Neuronal stem cell (in vitro differentiated cells): ENCODE results near the gene ARL2.
"Not testable (repeated sequence)": the region's sequence is repeated elsewhere in the genome, so short reads cannot be mapped to it uniquely, and the experiment has no call there.

Source experiments
- DNase-seq: peaks from one replicate; pipeline ENCODE4 v3.0.0-alpha.2; 2013; ENCODE audit warnings: low spot score
- H2AFZ ChIP-seq: one replicate; pipeline ENCODE4 v1.6.1; 2013; ENCODE audit warnings: mild to moderate bottlenecking, low read length, inconsistent platforms
- H2AK5ac ChIP-seq: 2 replicates; pipeline ENCODE4 v1.6.1; 2013; ENCODE audit warnings: low read depth, mild to moderate bottlenecking, inconsistent platforms, low read length, moderate library complexity, mixed read lengths
- H2BK120ac ChIP-seq: 2 replicates; pipeline ENCODE4 v1.6.1; 2013; ENCODE audit warnings: low read depth, mild to moderate bottlenecking, inconsistent platforms, low read length, moderate library complexity, mixed read lengths
- H2BK12ac ChIP-seq: one replicate; pipeline ENCODE4 v1.6.1; 2013; ENCODE audit warnings: low read length, inconsistent platforms
- H2BK15ac ChIP-seq: 2 replicates; pipeline ENCODE4 v1.6.1; 2013; ENCODE audit warnings: mild to moderate bottlenecking, low read length, inconsistent platforms, mixed read lengths
- H2BK5ac ChIP-seq: one replicate; pipeline ENCODE4 v1.6.1; 2013; ENCODE audit warnings: inconsistent platforms, mild to moderate bottlenecking, low read length, moderate library complexity
- H3K14ac ChIP-seq: one replicate; pipeline ENCODE4 v1.6.1; 2013; ENCODE audit warnings: low read length, inconsistent platforms
- H3K18ac ChIP-seq: 2 replicates; pipeline ENCODE4 v1.6.1; 2013; ENCODE audit warnings: low read length, inconsistent platforms
- H3K23ac ChIP-seq: 2 replicates; pipeline ENCODE4 v1.6.1; 2013; ENCODE audit warnings: low read depth, mild to moderate bottlenecking, mixed read lengths, low read length, inconsistent platforms; ENCODE audit not compliant: poor library complexity
- H3K27ac ChIP-seq: replicated peaks from 3 replicates; pipeline ENCODE4 v1.5.1; 2013; ENCODE audit warnings: low read length, inconsistent platforms
- H3K27me3 ChIP-seq, 3 experiments: 2 replicates each; pipeline ENCODE4 v1.6.1; 2013; ENCODE audit warnings: low read length in 3 of 3, mild to moderate bottlenecking in 2 of 3, inconsistent platforms in 1 of 3, low read depth in 1 of 3, mixed read lengths in 1 of 3, moderate library complexity in 1 of 3; ENCODE audit not compliant: control insufficient read depth in 3 of 3, insufficient read depth in 3 of 3
- H3K36me3 ChIP-seq, 2 donors: replicated peaks in 1 of 2; 2 replicates each; pipeline ENCODE4 v1.6.1; 2013; ENCODE audit warnings: low read length in 2 of 2; ENCODE audit not compliant: control insufficient read depth in 2 of 2, insufficient read depth in 2 of 2
- H3K4ac ChIP-seq: 2 replicates; pipeline ENCODE4 v1.6.1; 2013; ENCODE audit warnings: inconsistent platforms, mild to moderate bottlenecking, low read length, moderate library complexity
- H3K4me1 ChIP-seq, 2 donors: 1 replicate in 1 of 2; 2 replicates in 1 of 2; pipeline ENCODE4 v1.6.1; 2013; ENCODE audit warnings: low read length in 2 of 2, low read depth in 1 of 2; ENCODE audit not compliant: control insufficient read depth in 2 of 2, insufficient read depth in 1 of 2
- H3K4me2 ChIP-seq: one replicate; pipeline ENCODE4 v1.6.1; 2013; ENCODE audit warnings: mild to moderate bottlenecking, low read length, inconsistent platforms; ENCODE audit not compliant: insufficient read depth, poor library complexity, severe bottlenecking
- H3K4me3 ChIP-seq, 2 donors: 2 replicates each; pipeline ENCODE4 v1.5.1; 2013; ENCODE audit warnings: low read length in 2 of 2, mild to moderate bottlenecking in 2 of 2, inconsistent platforms in 1 of 2, moderate library complexity in 1 of 2
- H3K79me1 ChIP-seq: one replicate; pipeline ENCODE4 v1.6.1; 2013; ENCODE audit warnings: low read depth, mild to moderate bottlenecking, inconsistent platforms, low read length, moderate library complexity
- H3K9ac ChIP-seq: one replicate; pipeline ENCODE4 v1.6.1; 2013; ENCODE audit warnings: mild to moderate bottlenecking, low read depth, low read length, inconsistent platforms; ENCODE audit not compliant: poor library complexity
- H3K9me3 ChIP-seq, 2 donors: replicated peaks in 1 of 2; 2 replicates each; pipeline versions ENCODE3 to v1.6.1; 2013; ENCODE audit warnings: low read length in 2 of 2, mild to moderate bottlenecking in 2 of 2, inconsistent platforms in 1 of 2, low read depth in 1 of 2, mixed read lengths in 1 of 2, moderate library complexity in 1 of 2; ENCODE audit not compliant: control insufficient read depth in 2 of 2, insufficient read depth in 1 of 2
- H4K8ac ChIP-seq: one replicate; pipeline ENCODE4 v1.6.1; 2013; ENCODE audit warnings: low read depth, mild to moderate bottlenecking, inconsistent platforms, low read length, moderate library complexity
- H4K91ac ChIP-seq: one replicate; pipeline ENCODE4 v1.6.1; 2013; ENCODE audit warnings: low read length, low read depth, mild to moderate bottlenecking, inconsistent platforms; ENCODE audit not compliant: poor library complexity
- WGBS, 2 donors: extraction: QIAGEN DNeasy Blood & Tissue Kit; methylation state at CpG; one replicate each; pipeline ENCODE4 v1.1.7; 2013; ENCODE audit warnings: missing lambda C conversion rate in 2 of 2, mixed read lengths in 1 of 2; ENCODE audit not compliant: insufficient read length in 2 of 2, insufficient replicate concordance in 1 of 2; ENCODE audit errors: extremely low coverage in 2 of 2; 5-methylcytosine and 5-hydroxymethylcytosine counted together

The ARL2 gene

DNA sequence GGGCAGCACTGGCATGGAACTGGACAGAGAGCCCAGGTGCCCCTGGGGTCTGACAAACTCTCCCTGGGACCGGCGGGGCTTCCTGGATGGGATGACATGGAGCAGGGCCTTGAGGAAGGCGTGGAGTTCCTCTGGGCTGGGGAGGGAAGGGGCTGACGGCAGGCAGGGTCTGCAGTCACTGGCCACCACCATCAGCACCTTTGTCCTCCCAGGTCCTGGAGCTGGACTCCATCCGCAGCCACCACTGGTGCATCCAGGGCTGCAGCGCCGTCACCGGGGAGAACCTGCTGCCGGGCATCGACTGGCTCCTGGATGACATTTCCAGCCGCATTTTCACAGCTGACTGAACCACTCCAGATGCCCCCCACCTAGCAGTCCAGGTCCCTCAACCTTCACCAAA is 7.5 kb downstream of the ARL2 start:
- no peak overlapping the region for H2AFZ ChIP-seq
- H3K9ac ChIP-seq: peak overlapping the region; percentile 24
- no peak overlapping the region for H2BK12ac ChIP-seq
- no peak overlapping the region for H3K4ac ChIP-seq
- H3K23ac ChIP-seq: no peak overlapping the region
- no peaks in the 10 kb centered on the region for H3K27me3 ChIP-seq
- no peak overlapping the region for H2BK120ac ChIP-seq
- no peak overlapping the region for H4K8ac ChIP-seq
- no peaks in the 10 kb centered on the region for H3K4me1 ChIP-seq
- no peak overlapping the region for H2AK5ac ChIP-seq
- H3K14ac ChIP-seq: no peak overlapping the region
- no peak overlapping the region for H3K4me2 ChIP-seq
- H2BK15ac ChIP-seq: no peak overlapping the region
- no CpG with 5 or more reads among the region's 11 CpGs for WGBS, 2 donors
- no peak overlapping the region for H3K18ac ChIP-seq
- no peak overlapping the region for H4K91ac ChIP-seq
- DNase-seq: no peak
- H3K36me3 ChIP-seq: peaks cover 37 to 45% of the 10 kb centered on the region in 2 donors
- H3K4me3 ChIP-seq: no peak overlapping the region
- H3K27ac ChIP-seq: no peak overlapping the region
- H3K9me3 ChIP-seq: peaks cover 0 to 8% of the 10 kb centered on the region in 2 donors
- H3K79me1 ChIP-seq: peaks cover 6% of the 10 kb centered on the region
- H2BK5ac ChIP-seq: no peak overlapping the region

DNA sequence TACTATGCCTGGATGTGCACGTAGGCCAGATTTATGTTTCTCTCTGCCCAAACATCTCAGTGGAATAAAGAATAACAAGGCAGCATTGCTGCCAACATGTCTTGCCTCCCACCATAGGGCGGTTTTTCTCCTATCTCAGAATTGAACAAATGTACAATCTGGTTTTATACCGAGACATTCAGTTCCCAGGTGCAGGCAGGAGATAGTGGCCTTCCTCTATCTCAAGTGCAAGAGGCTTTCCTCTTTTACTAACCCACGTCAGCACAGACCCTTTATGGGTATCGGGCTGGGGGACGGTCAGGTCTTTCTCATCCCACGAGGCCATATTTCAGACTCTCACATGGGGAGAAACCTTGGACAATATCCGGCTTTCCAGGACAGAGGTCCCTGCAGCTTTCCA is 9.5 kb downstream of the ARL2 start:
- H2BK5ac ChIP-seq, H3K4me3 ChIP-seq, H3K4ac ChIP-seq, H3K9me3 ChIP-seq, H2AFZ ChIP-seq, H2BK12ac ChIP-seq, H3K23ac ChIP-seq, H3K27me3 ChIP-seq, H2BK120ac ChIP-seq, H4K8ac ChIP-seq, H3K79me1 ChIP-seq, H2BK15ac ChIP-seq, H4K91ac ChIP-seq, H3K18ac ChIP-seq, H3K14ac ChIP-seq, H3K9ac ChIP-seq, H3K4me1 ChIP-seq, DNase-seq, H3K4me2 ChIP-seq, H2AK5ac ChIP-seq, H3K27ac ChIP-seq: not testable (repeated sequence)
- no CpG with 5 or more reads among the region's 8 CpGs for WGBS, 2 donors
- peaks cover 23 to 27% of the 10 kb centered on the region in 2 donors for H3K36me3 ChIP-seq

DNA sequence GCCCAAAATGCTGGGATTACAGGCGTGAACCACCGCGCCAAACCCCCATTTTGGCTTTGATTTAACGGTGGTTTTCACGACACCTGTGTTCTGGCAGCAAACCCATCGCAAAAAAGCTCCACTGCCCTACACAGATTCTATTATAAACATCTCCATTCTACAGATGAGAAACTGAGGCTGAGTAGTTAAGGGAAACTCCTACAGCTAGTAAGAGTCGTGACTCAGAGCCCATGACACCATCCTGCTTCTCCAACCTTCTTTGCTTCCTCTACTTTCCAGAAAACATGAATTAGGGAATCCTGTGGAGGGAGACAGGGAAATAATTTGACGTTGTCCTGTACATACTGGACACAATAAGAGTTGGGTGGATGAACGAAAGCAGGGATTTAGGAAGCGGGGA is 12.8 kb downstream of the ARL2 start:
- H3K36me3 ChIP-seq: peaks cover under 1 to 1% of the 10 kb centered on the region in 2 donors
- H3K4me3 ChIP-seq: peak overlapping the region in 1 of 2 donors; percentile 82
- no peak overlapping the region for H2BK15ac ChIP-seq

DNA sequence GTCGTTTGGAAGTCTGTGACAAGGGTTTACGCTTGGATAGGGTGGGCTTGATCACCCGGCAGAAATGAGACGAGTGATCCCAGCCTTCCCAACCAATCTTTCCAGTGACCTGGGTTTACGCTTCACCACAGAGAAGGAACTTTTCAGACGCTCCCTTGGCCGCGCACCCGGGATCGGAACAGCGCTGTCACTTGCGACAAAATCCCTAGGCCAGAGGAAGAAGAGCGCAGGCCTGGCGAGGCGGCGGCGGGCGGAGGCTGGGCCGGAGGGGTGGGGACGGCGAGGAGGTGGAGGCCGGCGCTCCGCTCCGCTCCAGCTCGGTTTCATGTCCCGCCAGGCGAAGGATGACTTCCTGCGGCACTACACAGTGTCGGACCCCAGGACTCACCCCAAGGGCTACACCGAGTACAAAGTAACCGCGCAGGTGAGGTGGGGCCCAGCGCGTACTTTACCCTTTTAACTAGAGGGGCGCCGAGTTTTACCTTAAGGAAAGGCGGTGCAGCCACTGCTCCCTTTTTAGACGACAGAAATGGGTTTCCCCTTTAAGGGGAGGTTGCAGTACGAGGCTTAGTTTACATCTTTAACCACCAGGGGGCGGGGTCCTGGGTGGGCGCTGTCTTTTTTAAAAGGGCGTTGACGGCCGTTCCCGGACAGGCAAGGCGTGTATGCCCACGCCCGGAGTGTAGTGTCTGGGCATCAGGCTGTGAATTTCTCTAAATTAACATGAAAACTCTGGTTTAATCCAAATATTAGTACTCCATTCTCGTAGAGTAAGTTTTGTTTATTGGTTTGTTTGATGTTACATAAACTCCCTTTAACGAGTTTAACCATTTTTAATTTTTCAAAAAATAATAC is 13.5 kb downstream of the ARL2 start, which contains the start of gene SNX15:
Gene SNX15 (plus strand): TSS at position 227 of the 855 bp plus-strand sequence. CDS start 99 bp downstream, at position 326.
- Histone ChIP-seq H4K8ac (no peak within 1 kb of the TSS), H3K79me1 (no peaks in the 10 kb centered on the region), H3K4me2 (peak within 1 kb of the TSS; percentile 72), H3K4me3 (peak within 1 kb of the TSS; percentile 82 to 92), H2BK12ac (no peak within 1 kb of the TSS), H3K4ac (no peak within 1 kb of the TSS), H3K27ac (peak within 1 kb of the TSS; percentile 83), H2BK120ac (no peak within 1 kb of the TSS), H3K9ac (peak within 1 kb of the TSS; percentile 87), H2BK15ac (no peak within 1 kb of the TSS), H2AFZ (peak within 1 kb of the TSS; percentile 98), H3K14ac (no peak within 1 kb of the TSS), H3K9me3 (no peaks in the 10 kb centered on the region), H3K23ac (no peak within 1 kb of the TSS), H4K91ac (no peak within 1 kb of the TSS), H2AK5ac (no peak within 1 kb of the TSS), H3K27me3 (no peaks in the 10 kb centered on the region), H3K18ac (peak within 1 kb of the TSS; percentile 98), H3K36me3 (peaks cover 4% of the 10 kb centered on the region in 2 donors), H3K4me1 (peaks cover 3 to 6% of the 10 kb centered on the region in 2 donors), H2BK5ac (no peak within 1 kb of the TSS)
- DNase-seq: peak; percentile 95
- WGBS, 2 donors: no CpG with 5 or more reads among the region's 51 CpGs

More for the DNA sequence above, 12.8 kb downstream of the ARL2 start:
- Histone ChIP-seq H2AK5ac (no peak overlapping the region), H3K9me3 (no peaks in the 10 kb centered on the region), H3K18ac (no peak overlapping the region), H4K8ac (no peak overlapping the region), H3K79me1 (no peaks in the 10 kb centered on the region), H2BK5ac (no peak overlapping the region), H3K9ac (no peak overlapping the region), H2BK12ac (no peak overlapping the region), H3K4me2 (peak overlapping the region; percentile 42), H2AFZ (peak overlapping the region; percentile 98), H3K4ac (no peak overlapping the region), H3K14ac (no peak overlapping the region), H3K27me3 (no peaks in the 10 kb centered on the region), H3K4me1 (peaks cover 3 to 6% of the 10 kb centered on the region in 2 donors), H3K23ac (no peak overlapping the region), H4K91ac (no peak overlapping the region), H2BK120ac (no peak overlapping the region), H3K27ac (no peak overlapping the region)
- DNase-seq: no peak
- no CpG with 5 or more reads among the region's 10 CpGs for WGBS, 2 donors
